RCC 7860 (cell line): Measurements from ENCODE around the gene UBE2I.
"Not testable (repeated sequence)": the region's sequence is repeated elsewhere in the genome, so short reads cannot be mapped to it uniquely, and the experiment has no call there.

ENCODE experiments used
- DNase-seq: peaks from one replicate; pipeline ENCODE4 v3.0.0-alpha.2; 2015; ENCODE audit warnings: low spot score
- FAIRE-seq: peaks from 2 replicates; lab custom pipeline; 2012; peaks lifted over from hg19 to GRCh38; lab: Jason Lieb, UNC

UBE2I gene

DNA sequence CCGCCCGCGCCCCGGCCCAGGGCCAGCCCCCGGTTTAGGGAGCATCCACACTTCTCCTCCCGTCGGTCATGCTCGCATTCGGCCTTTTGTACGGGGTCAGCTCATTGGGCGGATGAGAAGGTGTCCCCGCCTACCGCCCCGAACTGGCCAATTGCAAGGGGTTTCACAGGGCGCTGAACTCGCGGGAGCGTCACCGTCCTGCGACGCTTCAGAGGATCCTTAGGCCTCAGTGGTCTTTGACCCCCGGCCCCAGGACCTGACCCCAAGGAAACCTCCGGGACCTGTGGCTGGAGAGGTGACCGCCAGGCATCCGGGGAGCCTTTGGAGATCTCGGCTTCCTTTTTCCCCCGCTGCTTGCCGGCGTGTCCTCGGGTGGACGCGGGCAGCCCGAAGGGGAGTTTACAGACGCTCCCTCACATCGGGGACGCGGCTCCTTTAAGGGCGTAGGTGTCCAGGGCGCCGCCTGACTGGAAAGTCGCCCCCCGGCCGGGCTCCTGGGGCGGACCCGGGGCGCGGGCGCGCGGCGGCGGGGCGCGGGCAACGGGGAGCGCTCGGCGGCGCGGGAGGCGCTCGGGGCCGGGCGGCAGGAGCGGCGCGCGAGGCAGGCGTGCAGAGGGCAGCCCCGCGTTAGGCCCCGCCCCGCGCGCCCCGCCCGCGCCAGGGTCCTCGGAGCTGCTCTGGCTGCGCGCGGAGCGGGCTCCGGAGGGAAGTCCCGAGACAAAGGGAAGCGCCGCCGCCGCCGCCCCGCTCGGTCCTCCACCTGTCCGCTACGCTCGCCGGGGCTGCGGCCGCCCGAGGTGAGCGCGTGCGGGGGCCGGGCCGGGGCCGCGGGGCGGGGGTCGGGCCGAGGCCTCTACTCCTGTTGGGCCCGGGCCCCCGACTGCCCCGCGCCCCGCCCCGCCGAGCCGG, at the start of gene UBE2I:
TSS of gene UBE2I (plus strand) at position 660 of the 909 bp plus-strand sequence. CDS start 4,395 bp downstream, outside the sequence.
- peak; percentile 61 for FAIRE-seq
- DNase-seq = peak; percentile 91

DNA sequence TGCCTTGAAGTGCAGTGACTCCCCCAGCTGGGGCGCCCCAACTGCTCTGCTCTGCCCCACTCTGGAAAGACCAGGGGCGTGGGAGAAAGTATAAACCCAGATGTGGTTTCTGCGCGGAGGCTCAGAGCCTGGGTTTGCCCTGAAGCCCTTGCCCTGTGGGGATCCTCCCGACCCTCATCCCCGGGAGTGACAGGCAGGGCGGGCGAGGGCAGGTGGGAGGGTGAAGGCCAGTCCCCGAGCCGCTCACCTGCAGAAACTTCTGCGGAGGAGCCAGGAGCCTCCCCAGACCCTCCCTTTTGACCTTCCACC, 49.7 kb upstream of the UBE2I start:
- FAIRE-seq (no peak), DNase-seq (no peak)

DNA sequence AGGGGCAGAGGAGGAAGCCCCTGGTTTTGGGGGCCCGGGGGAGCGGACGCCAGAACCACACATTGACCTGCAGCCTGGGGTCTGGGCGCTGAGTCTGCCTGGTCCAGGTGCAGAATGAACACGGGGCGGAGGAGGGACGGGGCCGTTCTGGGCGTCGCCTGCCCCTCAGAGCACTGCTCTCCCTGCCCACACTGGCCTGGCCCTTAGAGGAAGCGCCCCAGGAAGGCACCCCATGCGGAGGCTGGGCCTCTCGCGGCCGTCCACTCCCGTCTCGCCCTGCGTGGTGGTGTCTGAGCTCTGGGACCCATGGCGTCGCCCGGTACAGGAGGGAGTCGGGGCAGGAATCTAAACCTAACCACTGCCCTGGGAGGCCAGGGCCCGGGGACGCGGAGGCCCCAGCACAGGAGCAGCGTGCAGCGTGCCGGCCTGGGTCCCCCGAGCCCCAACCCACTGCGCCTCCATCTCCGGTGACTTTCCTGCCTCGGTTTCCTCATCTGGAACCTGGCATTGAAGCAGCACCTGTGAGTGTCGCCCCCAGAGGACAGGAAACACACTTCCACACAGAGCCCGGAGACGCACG, 49.2 kb upstream of the UBE2I start:
- no peak for DNase-seq
- FAIRE-seq = no peak

DNA sequence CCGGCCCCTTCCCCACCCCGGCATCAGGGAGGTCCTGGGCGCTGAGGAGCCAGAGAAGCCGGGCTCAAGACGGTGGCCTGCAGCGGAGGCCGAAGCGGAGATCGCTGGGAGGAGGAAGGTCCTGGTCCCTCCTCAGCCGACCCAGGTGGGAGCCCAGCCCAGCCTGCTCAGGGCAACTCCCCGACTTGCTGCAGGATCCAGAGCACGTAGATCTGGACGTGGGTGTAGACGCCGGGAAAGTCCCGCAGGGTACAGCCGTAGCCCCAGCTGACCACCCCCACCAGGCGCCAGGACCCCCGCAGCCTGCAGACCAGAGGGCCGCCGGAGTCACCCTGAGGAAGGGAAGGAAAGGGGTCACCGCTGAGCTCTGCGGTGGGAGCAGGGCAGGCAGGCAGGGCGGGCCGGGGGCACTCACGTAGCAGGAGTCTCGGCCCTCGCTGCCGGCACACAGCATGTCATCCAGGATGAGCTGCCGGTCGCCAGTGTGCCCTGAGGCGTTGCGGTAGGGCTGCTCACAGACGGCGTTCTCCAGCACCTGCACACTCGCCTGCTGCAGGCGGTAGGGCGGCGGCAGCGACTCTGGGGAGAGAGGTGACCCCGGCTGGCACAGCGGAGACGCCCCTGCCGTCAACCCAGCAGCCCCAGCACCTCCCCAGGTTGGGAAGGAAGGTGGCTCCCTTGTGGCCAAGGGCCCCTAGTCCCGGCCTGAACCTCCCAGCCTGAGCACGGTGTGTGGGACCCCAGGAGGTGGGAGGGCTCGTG, 48.1 kb upstream of the UBE2I start:
- DNase-seq (no peak), FAIRE-seq (no peak)

DNA sequence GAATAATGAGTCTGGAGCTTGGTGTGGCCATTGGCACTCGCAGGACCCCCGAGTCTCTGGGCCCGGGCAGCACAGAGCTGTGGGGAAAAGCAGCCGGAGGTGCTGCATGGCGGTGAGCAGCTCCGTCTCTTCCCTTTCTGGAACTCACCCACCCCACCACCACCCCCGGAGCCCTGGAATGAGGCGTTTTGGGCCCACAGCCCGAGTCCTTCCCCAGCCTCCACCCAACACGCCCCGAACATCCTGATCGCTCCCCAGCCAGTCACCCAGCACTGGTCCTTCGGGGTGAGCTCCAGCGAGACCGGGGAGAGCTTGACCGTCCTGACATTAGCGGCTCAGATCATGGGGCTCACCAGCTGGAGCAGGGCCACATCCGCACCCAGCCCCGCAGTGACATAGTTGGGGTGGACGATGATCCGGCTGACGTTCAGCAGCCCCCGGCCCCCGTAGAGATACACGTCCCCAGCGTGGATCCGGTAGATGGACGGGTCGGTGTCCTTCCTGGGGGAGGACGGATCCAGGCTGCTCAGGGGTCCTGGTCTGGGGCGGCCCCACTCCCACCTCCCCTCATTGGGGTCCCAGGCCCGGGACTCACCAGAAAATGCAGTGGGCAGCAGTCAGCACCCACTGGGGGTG, 47.1 kb upstream of the UBE2I start:
- FAIRE-seq (no peak), DNase-seq (no peak)

DNA sequence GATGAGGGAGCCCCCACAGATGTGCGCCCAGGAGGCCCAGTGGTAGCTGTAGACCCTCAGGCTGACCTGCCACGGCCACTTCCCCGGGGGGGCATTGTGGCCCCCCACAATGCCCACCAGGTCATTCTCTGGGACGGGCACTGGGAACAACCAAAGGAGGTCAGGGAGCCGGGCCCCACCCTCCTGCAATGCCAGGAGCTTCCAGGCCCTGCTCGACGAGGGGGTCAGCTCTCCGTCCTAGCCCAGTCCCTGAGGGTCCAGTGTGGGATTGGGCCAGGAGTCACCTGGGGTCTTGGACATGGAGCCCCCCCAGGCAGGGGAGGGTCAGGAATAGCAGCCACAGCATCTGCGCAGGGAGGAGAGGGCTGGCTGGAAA, 46.6 kb upstream of the UBE2I start:
- DNase-seq = no peak
- no peak for FAIRE-seq

DNA sequence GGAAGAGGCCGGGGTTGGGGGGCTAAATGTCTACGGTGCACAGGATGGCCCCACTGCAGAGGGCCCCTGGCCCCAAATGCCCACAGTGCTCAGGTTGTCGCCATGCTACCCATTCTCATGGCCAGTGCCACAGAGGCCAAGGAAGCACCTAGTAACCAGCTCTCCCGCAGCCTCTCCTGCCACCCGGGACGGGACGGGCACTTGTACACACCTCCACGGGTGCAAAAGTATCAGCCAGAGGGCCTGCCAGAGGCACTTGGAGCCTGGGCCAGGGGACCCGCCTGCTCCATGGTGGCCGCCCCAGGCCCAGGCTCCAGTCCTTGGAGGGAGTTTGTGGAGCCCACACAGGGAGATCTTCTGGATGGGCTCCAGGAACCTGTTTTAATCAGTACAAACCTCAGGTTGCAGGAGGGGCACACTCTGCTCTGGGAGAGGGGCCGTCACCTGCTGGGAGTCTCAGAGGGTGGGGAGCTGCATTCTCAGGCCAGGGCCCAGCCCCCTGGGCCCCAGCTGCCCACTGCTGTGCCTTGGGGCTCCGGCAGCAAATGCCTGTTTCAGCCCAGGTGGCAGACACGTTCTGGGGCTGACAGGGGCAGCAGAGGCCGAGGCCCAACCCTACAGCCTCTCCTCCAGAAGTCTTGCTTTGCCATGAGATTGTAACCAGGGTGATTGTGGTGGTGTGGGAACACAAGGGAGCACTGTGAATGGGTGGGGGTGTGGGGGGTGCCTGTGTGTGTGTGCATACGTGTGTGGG, 45.7 kb upstream of the UBE2I start:
- DNase-seq (no peak), FAIRE-seq (no peak)

DNA sequence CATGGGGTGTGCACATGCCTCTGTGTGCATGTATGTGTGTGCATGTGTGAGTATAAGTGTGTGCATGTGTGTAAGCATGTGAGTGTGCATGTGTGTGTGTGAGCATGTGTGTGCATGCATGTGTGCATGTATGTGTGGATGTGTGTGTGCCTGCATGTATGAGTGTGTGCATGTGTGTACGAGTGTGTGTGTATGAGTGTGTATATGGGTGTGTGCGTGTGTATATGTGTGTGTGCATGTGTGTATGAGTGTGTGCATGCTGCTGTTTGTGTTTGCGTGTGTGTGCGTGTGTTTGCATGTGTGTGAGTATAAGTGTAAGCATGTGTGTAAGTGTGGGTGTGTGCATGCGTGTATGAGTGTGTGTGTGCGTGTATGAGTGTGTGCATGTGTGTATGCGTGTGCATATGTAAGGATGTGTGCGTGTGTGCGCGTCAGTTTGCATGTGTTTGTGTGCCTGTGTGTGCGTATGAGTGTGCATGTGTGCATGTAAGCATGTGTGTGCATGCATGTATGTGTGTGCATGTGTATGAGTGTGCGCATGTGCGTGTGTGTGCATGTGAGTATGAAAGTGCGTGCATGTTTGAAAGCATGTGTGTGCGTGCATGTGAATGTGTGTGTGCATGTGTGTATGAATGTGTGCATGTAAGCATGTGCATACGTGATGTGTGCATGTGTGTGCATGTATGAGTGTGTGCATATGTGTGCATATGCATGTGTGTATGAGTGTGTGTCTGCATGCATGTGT, 44.9 kb upstream of the UBE2I start:
- FAIRE-seq = no peak

DNA sequence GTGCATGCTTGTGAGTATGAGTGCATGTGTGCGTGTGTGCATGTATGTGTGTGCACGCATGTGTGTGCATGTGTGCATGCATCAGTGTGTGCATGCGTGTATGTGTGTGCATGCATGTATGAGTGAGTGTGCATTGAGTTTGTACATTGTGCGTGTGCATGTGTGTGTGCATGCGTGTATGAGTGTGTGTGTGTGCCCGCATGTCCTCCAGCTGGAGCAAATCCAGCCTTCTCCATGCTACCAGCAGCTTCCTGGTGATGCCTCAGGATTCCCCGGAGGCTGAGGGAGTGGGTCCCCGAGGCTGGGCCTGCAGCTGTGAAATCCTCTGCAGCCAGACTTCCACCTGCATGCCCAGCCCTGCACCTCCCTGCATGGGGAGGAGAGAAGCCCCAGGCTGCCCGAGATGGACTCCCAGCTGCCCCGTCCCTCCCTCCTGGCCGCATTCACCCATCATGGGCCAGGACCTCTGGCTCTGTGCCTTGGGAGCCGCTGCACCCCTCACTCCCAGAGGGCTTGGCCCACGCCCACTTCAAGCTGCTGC, 44.3 kb upstream of the UBE2I start:
- no peak for DNase-seq
- FAIRE-seq = no peak

More for the DNA sequence above, 44.9 kb upstream of the UBE2I start:
- DNase-seq = no peak

DNA sequence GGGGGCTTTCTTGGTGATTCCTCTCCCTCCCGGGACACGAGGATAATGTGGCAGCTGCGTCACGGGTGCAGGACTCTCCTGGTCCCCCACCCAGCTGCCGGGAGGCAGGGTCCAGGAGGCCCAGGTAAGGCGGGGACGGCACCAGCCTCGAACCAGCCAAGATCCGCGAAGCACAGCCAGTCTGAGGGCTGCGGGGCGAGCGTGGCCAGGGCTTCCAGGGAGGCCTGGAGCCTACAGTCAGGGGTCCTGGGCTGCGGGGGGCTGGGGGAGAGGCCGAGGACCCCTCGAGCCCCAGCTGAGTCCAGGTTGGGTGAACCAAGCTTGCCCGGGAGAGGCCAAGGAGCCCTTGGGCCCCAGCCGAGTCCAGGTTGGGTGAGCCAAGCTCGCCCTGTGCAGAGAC, 43.6 kb upstream of the UBE2I start:
- no peak for FAIRE-seq
- DNase-seq = no peak

DNA sequence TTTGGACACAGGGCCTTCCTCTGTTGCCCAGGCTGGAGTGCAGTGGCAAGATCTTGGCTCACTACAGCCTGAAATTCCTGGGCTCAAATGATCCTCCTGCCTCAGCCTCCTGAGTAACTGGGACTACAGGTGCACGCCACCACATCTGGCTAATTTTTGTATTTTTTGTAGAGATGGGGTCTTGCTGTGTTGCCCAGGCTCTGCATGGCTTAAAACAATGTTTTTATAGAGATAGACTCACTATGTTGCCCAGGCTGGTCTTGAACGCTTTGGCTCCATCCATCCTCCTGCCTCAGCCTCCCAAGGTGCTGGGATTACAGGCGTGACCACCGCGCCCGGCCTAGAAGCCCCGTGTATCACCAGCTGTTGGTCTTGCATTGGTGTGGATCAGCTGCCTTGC, 40.0 kb upstream of the UBE2I start:
- not testable (repeated sequence) for FAIRE-seq, DNase-seq

DNA sequence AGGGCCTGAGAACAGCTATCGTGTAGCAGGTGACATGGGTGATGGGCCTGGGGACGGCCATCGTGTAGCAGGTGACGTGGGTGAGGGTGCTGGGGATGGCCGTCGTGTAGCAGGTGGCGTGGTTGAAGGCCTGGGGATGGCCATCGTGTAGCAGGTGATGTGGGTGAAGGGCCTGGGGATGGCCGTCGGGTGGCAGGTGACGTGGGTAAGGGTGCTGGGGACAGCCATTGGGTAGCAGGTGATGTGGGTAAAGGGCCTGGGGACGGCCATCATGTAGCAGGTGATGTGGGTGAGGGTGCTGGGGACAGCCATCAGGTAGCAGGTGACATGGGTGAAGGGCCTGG, 38.1 kb upstream of the UBE2I start:
- FAIRE-seq (no peak), DNase-seq (no peak)

DNA sequence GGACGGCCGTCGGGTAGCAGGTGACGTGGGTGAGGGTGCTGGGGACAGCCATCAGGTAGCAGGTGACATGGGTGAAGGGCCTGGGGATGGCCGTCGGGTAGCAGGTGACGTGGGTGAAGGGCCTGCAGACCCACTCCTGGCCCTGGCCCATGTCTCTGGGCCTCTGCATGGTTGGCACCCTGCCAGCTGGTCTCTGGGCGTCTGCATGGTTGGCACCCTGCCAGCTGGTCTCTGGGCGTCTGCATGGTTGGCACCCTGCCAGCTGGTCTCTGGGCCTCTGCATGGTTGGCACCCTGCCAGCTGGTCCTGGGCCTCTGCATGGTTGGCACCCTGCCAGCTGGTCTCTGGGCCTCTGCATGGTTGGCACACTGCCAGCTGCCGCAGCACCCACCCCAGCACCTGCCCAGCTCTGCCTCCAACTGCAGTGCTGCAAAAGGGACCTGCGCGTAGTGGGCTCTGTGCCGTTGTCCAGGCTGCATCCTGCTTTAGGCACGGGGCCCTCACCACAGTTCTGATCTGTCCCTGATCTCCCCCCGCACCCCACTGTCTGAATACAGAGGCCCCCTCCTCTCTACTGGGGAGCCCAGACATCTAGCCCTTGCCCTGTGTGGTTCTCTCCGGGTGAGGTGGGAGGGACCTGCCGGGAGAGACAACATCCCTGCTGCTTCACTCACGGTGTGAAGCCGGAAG, 37.6 kb upstream of the UBE2I start:
- FAIRE-seq, DNase-seq: not testable (repeated sequence)

DNA sequence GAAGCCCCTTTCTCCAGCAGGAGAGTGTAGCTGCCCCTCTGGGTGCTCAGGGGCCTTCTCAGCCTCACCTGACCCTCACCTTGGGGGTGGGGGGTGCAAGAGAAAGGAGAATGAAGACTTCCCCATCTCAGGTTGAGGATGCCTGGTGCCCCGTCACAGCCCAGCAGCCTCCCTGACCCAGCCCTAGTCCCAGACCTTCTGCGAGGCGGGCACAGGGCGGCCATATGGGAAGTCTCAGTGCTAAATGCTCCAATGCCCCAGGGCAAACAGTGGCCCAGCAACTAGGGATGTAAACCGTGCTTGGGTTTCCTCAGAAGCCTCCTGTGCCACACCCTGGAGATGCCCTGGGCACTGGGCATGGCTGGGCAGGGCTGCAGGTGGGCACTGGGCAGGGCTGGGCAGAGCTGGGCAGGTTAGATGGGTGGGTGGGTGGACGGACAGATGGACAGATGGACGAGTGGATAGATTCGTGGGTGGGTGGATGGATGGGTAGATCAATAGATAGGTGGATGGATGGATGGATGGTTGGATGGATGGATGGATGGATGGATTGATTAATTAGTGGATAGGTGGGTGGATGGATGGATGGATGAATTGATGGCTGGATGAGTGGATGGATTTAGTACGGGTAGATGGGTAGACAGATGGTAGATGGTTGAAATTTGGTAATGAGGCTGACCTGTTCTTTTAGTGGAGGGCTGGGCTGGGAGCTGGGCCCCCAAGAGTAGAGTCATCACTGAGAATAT, 36.8 kb upstream of the UBE2I start:
- FAIRE-seq (no peak), DNase-seq (no peak)

DNA sequence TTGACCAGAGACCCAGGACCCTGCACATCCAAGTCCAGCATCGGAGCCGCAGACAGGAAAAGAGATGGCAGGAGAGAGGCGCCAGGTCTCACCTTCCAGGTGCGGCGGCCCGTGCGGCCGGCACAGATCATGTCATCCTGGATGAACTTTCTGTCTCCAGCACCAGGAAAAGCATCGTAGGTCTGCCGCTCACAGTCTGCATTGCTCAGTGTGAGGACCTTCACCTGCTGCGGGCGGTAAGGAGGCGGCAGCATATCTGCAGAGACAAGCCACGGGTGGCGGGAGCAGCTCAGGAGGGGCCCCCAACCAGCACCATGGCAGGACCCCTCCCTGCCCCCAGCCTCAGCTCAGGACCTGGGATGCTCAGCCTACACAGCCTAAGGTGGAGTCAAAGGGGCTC, 35.6 kb upstream of the UBE2I start:
- DNase-seq (no peak), FAIRE-seq (no peak)

DNA sequence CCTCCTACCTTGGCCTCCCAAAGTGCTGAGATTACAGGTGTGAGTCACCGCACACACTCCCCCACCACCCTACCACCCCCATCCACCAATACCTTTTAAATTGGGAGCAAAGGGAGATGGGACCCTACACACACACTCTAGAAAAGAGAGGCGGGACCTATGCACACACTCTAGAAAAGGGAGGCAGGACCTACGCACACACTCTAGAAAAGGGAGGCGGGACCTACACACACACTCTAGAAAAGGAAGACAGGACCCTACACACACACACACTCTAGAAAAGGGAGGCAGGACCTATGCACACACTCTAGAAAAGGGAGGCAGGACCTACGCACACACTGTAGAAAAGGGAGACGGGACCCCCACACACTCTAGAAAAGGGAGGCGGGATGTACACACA, 34.7 kb upstream of the UBE2I start:
- FAIRE-seq (no peak), DNase-seq (no peak)

DNA sequence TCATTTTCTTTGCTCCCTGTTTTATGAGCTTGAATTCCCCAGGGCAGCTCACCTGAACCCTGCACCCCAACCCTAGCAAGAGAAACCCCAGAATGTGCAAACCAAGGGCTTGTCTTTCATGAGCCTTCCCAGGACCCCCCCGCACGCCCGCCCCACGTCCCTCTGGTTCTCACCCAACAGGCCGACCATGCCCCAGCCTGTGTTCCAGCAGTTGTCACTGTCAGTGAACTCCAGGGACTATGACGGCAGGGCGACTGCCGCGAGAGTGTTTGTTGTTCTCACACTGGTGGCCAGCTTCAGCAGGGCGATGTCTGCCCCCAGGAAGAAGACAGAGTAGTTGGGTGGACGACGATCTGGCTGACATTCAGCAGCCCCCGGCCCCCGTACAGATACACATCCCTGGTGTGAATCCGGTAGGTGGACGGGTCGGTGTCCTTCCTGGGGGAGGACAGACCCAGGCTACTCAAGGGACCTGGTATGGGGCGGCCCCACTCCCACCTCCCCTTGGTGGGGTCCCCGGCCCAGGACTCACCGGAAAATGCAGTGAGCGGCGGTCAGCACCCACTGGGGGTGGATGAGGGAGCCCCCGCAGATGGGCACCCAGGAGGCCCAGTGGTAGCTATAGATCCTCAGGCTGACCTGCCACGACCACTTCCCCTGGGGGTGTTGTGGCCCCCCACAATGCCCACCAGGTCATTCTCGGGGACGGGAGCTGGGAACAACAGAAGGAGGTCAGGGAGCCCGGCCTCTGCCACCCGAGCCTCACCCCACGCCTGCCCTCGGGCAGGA, 33.5 kb upstream of the UBE2I start:
- no peak for DNase-seq
- no peak for FAIRE-seq

DNA sequence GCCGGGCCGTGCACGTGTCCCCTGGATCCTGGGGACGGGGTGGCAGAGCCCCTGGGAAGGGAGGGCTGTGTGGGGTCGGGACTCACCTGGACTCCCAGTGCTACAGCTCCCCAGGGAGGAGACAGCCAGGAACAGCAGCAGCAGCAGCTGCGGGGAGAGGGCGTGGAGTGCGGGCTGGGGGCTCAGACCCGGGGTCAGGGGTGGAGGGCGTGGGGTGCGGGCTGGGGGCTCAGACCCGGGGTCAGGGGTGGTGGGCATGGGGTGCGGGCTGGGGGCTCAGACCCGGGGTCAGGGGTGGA, 32.9 kb upstream of the UBE2I start:
- DNase-seq (no peak), FAIRE-seq (no peak)
